ENCODE results near the gene NKIRAS1.
"Not testable (repeated sequence)": the region's sequence is repeated elsewhere in the genome, so short reads cannot be mapped to it uniquely, and the experiment has no call there.

Gene NKIRAS1

DNA sequence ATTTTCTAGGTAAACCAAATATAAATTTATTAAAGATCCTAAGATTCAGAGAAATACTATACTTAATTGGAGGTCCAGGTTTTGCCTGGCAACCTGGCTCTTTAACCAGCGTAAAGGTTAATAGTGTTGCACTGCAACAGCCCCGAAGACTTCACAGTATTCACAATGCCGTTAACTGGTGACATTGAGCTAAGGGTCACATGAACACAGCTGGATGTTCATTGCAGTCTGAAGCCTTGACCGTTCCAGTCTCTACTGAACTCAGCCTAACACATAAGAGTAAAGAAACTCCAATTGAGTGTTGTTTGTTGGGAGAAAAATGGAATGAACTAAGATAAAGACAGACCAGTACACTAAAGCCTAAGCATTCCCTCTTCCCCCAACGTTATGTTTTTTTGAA, 26.8 kb downstream of the NKIRAS1 start:
- FAIRE-seq: no peak
- no peak for DNase-seq (ENCODE audit: insufficient read length)
- TF ChIP-seq POLR2AphosphoS5 (IDR thresholded peaks at IDR 0.05; ENCODE audit: low read depth, low read length) (no peak), POLR2A (IDR thresholded peaks at IDR 0.05; ENCODE audit: low read depth, low read length) (no peak), TAF1 (IDR thresholded peaks at IDR 0.05; ENCODE audit: borderline replicate concordance, low read depth, low read length) (no peak)

DNA sequence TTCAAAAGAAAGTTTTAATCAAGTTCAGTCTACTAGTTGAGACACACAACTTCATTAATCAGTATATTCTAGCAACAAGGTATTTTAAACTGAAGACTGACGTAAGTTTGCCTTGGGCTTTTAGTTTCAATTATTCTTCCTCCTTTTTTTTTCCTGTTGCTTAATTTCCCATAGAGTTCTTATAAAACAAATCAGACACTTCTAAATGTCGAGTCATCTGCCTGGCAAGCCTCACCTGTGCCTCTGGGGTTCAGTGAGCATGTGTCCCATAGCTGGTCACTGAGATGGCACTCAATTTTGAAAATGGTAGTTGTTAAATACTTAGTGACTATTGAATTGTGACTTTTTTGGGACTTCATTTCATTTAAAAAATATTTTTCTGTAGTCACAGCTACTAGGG, 27.4 kb downstream of the NKIRAS1 start:
- no peak for TF ChIP-seq POLR2AphosphoS5 (IDR thresholded peaks at IDR 0.05; ENCODE audit: low read depth, low read length)
- TF ChIP-seq POLR2A (IDR thresholded peaks at IDR 0.05; ENCODE audit: low read depth, low read length): no peak
- no peak for TF ChIP-seq TAF1 (IDR thresholded peaks at IDR 0.05; ENCODE audit: borderline replicate concordance, low read depth, low read length)
- DNase-seq (ENCODE audit: insufficient read length) (no peak), FAIRE-seq (no peak)

DNA sequence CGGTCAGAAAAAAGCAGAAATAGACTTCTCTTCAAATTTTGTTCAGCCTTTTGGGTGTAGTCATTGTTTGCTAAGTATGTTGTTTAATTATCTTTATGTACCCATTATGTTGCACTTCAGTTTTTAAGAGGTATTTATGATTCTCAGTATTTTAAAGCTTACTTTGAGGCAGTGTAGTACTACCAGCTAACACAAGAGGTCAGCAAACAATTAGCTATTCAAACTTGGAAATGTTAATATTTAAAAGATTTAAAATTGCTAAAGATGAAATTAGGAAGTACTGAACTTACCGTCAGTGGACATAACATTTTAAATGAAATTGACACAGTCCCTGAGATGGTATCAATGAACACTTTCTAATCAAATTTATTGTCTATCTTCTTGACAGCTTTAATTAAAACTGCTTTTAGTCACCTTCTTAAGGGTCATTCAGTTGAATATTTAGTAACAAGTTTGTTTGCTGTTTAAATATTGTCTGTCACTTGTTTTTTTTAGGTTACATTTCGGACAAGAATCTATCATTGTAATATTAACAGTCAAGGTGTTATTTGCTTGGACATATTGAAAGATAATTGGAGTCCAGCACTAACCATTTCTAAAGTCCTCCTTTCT, 28.1 kb downstream of the NKIRAS1 start:
- TF ChIP-seq TAF1 (IDR thresholded peaks at IDR 0.05; ENCODE audit: borderline replicate concordance, low read depth, low read length) (no peak), POLR2AphosphoS5 (IDR thresholded peaks at IDR 0.05; ENCODE audit: low read depth, low read length) (no peak), POLR2A (IDR thresholded peaks at IDR 0.05; ENCODE audit: low read depth, low read length) (no peak)
- FAIRE-seq: no peak
- DNase-seq (ENCODE audit: insufficient read length): no peak

DNA sequence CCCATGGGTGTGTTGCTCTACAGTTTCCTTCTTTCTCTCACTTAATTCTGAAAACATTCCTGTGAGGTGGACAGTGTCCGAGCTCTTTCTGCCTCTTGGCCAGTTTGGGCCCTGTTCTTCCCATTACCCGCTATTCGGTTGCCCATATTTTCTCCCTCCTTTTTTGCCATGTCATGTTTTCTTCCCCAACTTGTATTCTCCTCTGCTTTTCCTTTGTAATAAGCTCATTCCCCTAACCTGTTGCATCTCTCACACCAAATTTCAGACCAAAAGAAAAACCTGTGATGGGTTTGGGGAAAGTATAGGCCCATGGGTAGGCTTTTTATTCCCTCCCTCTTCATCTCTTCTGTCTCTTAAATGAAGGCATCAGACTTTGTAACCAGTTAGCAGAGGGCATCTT, 30.5 kb downstream of the NKIRAS1 start:
- no peak for DNase-seq (ENCODE audit: insufficient read length)
- TF ChIP-seq POLR2AphosphoS5 (IDR thresholded peaks at IDR 0.05; ENCODE audit: low read depth, low read length): no peak
- no peak for TF ChIP-seq POLR2A (IDR thresholded peaks at IDR 0.05; ENCODE audit: low read depth, low read length)
- no peak for TF ChIP-seq TAF1 (IDR thresholded peaks at IDR 0.05; ENCODE audit: borderline replicate concordance, low read depth, low read length)
- no peak for FAIRE-seq

DNA sequence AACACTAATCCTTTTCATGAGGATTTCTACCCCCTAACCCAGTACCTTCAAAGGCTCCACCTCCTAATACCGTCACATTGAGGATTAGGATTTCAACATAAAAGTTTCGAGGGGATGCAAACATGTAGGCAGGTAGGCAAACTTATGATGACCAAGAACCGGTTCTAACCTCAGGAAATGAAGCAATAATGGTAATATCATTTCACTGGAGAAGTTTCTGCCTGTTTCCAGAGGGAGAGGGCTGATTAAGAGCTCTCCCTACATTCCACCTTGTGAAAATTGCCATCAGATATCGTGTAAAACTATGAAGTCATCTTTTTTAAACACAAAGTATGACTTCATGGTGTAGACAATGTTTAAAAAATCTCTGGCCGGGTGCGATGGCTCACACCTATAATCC, 31.6 kb downstream of the NKIRAS1 start:
- TF ChIP-seq TAF1 (IDR thresholded peaks at IDR 0.05; ENCODE audit: borderline replicate concordance, low read depth, low read length) (no peak), POLR2A (IDR thresholded peaks at IDR 0.05; ENCODE audit: low read depth, low read length) (no peak), POLR2AphosphoS5 (IDR thresholded peaks at IDR 0.05; ENCODE audit: low read depth, low read length) (no peak)
- FAIRE-seq (no peak), DNase-seq (ENCODE audit: insufficient read length) (no peak)

DNA sequence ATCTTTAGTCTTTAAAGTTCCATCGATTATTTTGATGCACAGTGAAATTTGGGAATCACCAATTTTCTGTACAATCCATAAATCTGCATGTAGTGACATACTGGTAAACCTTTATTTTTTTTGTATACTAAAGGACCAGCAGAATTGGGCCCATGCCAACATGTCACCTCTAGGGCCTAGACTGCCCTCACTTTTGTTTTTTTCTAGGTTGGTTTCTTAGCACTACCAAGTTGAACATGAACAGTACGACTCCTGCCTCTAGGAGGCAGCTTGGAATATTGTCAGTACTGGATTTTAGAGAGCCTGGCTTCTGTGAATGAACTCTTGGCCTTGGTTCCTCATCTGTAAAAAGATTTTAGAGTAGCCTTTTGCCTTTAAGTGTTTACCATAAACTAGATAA, 32.3 kb downstream of the NKIRAS1 start:
- no peak for TF ChIP-seq TAF1 (IDR thresholded peaks at IDR 0.05; ENCODE audit: borderline replicate concordance, low read depth, low read length)
- no peak for TF ChIP-seq POLR2AphosphoS5 (IDR thresholded peaks at IDR 0.05; ENCODE audit: low read depth, low read length)
- no peak for TF ChIP-seq POLR2A (IDR thresholded peaks at IDR 0.05; ENCODE audit: low read depth, low read length)
- DNase-seq (ENCODE audit: insufficient read length) (no peak), FAIRE-seq (no peak)

DNA sequence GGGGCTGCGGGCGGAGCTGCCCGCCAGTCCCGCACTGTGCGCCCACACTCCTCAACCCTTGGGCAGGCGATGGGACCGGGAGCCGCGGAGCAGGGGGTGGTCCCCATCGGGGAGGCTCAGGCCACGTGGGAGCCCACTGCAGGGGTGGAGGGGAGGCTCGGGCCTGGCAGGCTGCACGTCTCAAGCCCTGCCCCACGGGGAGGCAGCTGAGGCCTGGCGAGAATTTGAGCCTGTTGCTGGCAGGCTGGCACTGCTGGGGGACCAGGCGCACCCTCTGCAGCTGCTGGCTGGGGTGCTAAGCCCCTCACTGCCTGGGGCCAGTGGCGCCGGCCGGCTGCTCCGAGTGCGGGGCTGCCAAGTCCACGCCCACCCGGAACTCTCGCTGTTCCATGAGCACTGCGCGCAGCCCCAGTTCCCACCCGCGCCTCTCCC, 34.3 kb downstream of the NKIRAS1 start:
- no peak for DNase-seq (ENCODE audit: insufficient read length)
- no peak for TF ChIP-seq POLR2AphosphoS5 (IDR thresholded peaks at IDR 0.05; ENCODE audit: low read depth, low read length)
- no peak for TF ChIP-seq TAF1 (IDR thresholded peaks at IDR 0.05; ENCODE audit: borderline replicate concordance, low read depth, low read length)
- TF ChIP-seq POLR2A (IDR thresholded peaks at IDR 0.05; ENCODE audit: low read depth, low read length): no peak
- FAIRE-seq: no peak

DNA sequence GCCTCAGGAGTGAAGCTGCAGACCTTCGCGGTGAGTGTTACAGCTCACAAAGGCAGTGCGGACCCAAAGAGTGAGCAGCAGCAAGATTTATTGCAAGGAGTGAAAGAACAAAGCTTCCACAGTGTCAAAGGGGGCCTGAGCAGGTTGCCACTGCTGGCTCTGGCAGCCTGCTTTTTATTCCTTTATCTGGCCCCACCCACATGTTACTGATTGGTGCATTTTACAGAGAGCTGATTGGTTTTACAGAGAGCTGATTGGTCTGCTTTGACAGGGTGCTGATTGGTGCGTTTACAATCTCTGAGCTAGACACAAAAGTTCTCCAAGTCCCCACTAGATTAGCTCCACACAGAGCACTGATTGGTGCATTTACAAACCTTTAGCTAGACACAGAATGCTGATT, 34.8 kb downstream of the NKIRAS1 start:
- DNase-seq (ENCODE audit: insufficient read length); FAIRE-seq: not testable (repeated sequence)

DNA sequence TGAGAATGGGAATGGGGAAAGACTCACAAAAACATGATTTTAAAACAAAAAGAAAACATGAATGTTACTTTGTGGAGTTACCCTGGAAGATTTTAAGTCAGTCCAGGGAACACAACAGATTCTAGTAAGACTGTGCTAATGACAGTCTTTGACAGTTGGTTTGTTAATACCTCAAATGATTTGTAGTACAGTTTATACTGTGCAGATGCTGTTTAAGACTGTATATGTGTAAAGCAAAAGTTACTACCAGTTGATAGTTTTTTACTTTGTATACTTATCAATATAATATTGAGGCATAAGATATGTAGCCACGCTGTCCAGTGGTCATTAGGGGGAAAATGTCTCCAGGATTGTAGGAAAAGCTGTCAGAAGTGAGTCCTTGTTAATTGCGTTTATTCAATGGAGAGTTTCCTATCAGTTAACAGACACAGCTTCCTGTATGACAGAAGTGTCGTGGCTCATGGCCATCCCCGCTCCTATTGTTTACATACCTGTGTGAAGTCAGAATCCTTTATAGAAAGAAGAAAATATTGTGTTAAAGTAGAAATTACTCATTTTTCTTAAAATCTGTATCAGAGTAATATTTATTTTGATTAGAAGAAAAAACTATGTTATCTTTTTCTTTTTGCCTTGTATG, 36.0 kb downstream of the NKIRAS1 start:
- TF ChIP-seq POLR2A (IDR thresholded peaks at IDR 0.05; ENCODE audit: low read depth, low read length) (no peak), POLR2AphosphoS5 (IDR thresholded peaks at IDR 0.05; ENCODE audit: low read depth, low read length) (no peak), TAF1 (IDR thresholded peaks at IDR 0.05; ENCODE audit: borderline replicate concordance, low read depth, low read length) (no peak)
- FAIRE-seq (no peak), DNase-seq (ENCODE audit: insufficient read length) (no peak)

DNA sequence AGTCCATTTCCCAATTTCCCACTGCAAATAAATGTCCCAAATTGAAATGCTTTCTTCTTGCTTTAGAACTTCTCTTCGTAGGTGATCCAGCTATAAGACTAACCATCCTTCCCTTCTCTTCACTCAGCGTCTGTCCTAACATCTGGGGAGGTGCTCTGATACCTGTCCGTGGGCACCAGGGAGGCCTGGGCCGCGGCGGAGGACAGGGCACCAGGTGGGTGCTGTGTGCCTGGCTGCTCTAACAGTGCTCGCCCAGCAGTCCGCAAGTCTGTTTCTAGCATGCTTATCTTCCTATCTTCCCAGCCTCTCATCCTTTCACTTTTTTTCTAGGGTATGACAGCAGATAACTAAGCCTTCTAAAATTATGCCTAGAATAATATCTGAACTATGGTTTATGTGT, 37.3 kb downstream of the NKIRAS1 start:
- no peak for TF ChIP-seq TAF1 (IDR thresholded peaks at IDR 0.05; ENCODE audit: borderline replicate concordance, low read depth, low read length)
- TF ChIP-seq POLR2A (IDR thresholded peaks at IDR 0.05; ENCODE audit: low read depth, low read length): no peak
- no peak for TF ChIP-seq POLR2AphosphoS5 (IDR thresholded peaks at IDR 0.05; ENCODE audit: low read depth, low read length)
- FAIRE-seq: no peak
- DNase-seq (ENCODE audit: insufficient read length): no peak

DNA sequence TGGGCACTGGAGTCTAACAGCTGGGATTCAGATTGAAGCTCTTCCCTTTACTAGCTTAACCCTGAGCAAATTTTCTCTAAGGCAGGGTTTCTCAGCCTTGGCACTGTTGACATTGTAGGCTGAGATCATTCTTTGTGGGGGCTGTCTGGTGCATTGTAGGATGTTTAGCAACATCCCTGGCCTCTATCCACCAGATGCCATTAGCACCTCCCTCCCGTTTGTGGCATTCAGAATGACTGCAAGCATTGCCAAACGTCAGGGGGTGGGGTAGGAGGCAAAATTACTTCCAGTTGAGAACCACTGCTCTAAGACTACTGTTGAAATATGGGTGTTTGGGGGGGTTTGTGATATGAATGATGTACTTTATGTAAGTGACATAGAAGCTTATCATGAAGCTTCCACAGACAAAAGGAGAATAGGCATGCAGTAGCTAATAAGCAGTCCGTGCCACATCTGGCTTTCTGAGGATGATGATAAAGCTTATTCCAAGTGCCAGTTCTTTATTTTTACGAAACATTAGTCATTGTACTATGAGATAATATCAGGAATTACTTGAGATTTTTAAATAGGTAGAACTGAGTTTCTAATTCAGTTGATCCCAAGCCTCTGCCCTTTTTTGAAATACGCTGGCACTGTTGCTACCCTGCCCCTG, 39.3 kb downstream of the NKIRAS1 start:
- FAIRE-seq (no peak), DNase-seq (ENCODE audit: insufficient read length) (no peak)
- TF ChIP-seq TAF1 (IDR thresholded peaks at IDR 0.05; ENCODE audit: borderline replicate concordance, low read depth, low read length) (no peak), POLR2AphosphoS5 (IDR thresholded peaks at IDR 0.05; ENCODE audit: low read depth, low read length) (no peak), POLR2A (IDR thresholded peaks at IDR 0.05; ENCODE audit: low read depth, low read length) (no peak)

DNA sequence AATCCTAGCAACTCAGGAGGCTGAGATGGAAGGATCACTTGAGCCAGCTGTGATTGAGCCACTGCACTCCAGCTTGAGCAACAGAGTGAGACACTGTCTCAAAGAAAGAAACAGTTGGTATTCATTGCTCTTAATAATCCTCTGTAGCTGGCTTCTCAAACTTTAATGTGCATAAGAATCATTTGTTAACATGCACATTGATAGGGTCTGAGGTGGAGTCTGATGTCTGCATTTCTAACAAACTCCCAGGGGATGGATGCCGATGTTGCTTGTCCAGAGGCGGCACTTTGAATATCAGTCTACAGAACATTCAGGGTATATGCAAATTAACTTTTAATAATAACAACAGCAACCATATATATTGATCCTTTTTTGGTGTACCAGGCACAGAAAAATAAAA, 39.9 kb downstream of the NKIRAS1 start:
- FAIRE-seq (no peak), DNase-seq (ENCODE audit: insufficient read length) (no peak)
- no peak for TF ChIP-seq POLR2A (IDR thresholded peaks at IDR 0.05; ENCODE audit: low read depth, low read length)
- no peak for TF ChIP-seq TAF1 (IDR thresholded peaks at IDR 0.05; ENCODE audit: borderline replicate concordance, low read depth, low read length)
- TF ChIP-seq POLR2AphosphoS5 (IDR thresholded peaks at IDR 0.05; ENCODE audit: low read depth, low read length): no peak
